OCI-LY7 (cell line): ENCODE measurements around the gene SERTAD3. TPM values are rescaled to one million over a fixed set of nuclear protein-coding genes. Genes with fewer than 3 reads are reported as not detected.

Experiments used
- BruUV-seq: library from RNA; stranded (reverse); fragments of 400-500 nt; replicated peaks from 2 replicates; lab custom pipeline; 2021; lab: Mats Ljungman, UMichigan
- CTCF ChIA-PET: fragments of 300-600 bp; sonication (Branson Sonifier 250); formaldehyde crosslinking; loops from one replicate; lab custom pipeline; 2022; ENCODE audit warnings: antibody characterized with exemption; ENCODE audit not compliant: unreplicated experiment; lab: Charles Lee
- POLR2A ChIA-PET: fragments of 300-600 bp; sonication (Branson Sonifier 250); formaldehyde crosslinking; loops from one replicate; lab custom pipeline; 2022; ENCODE audit warnings: antibody characterized with exemption; lab: Charles Lee
- DNase-seq: peaks from one replicate; pipeline ENCODE4 v3.0.0-alpha.2; 2015; ENCODE audit warnings: low spot score
- H2AFZ ChIP-seq: fragments of 200-600 bp; sonication (generic), shearing (Covaris generic); 2 replicates; pipeline ENCODE4 v1.6.1; 2014; ENCODE audit warnings: mild to moderate bottlenecking, antibody characterized with exemption, low read length, moderate library complexity
- H3K27ac ChIP-seq: fragments of 200-600 bp; sonication (generic); 2 replicates; pipeline ENCODE4 v1.5.1; 2014; ENCODE audit warnings: mixed run types, low read depth, mild to moderate bottlenecking, moderate library complexity, low read length, inconsistent platforms; ENCODE audit not compliant: poor library complexity, severe bottlenecking
- H3K36me3 ChIP-seq: fragments of 200-600 bp; sonication (generic); 2 replicates; pipeline ENCODE4 v1.6.1; 2014; ENCODE audit warnings: mild to moderate bottlenecking, antibody characterized with exemption, low read length, moderate library complexity, mixed read lengths; ENCODE audit not compliant: insufficient read depth
- H3K4me1 ChIP-seq: fragments of 200-600 bp; sonication (generic); 2 replicates; pipeline ENCODE4 v1.5.1; 2014; ENCODE audit warnings: mild to moderate bottlenecking, low read length; ENCODE audit not compliant: insufficient read depth, poor library complexity, severe bottlenecking
- H3K4me2 ChIP-seq: fragments of 200-600 bp; sonication (generic); 2 replicates; pipeline ENCODE4 v1.6.1; 2014; ENCODE audit warnings: mild to moderate bottlenecking, low read length
- H3K4me3 ChIP-seq: fragments of 200-600 bp; sonication (generic); 2 replicates; pipeline ENCODE4 v1.5.1; 2014; ENCODE audit warnings: mild to moderate bottlenecking, low read depth, low read length; ENCODE audit not compliant: poor library complexity, severe bottlenecking
- H3K79me2 ChIP-seq: fragments of 200-600 bp; sonication (generic); 2 replicates; pipeline ENCODE4 v1.6.1; 2016; ENCODE audit warnings: low read depth, mild to moderate bottlenecking, low read length, moderate library complexity, mixed read lengths; ENCODE audit not compliant: insufficient read depth
- H3K9me2 ChIP-seq: fragments of 200-600 bp; sonication (generic); 2 replicates; pipeline ENCODE4 v1.6.1; 2016; ENCODE audit warnings: mild to moderate bottlenecking, low read length, mixed read lengths; ENCODE audit not compliant: insufficient read depth
- H3K9me3 ChIP-seq: fragments of 200-600 bp; sonication (generic); 2 replicates; pipeline ENCODE4 v1.6.1; 2014; ENCODE audit warnings: mild to moderate bottlenecking, mixed run types, low read length, mixed read lengths
- H4K20me1 ChIP-seq: fragments of 200-600 bp; sonication (generic); 2 replicates; pipeline ENCODE4 v1.6.1; 2014; ENCODE audit warnings: mild to moderate bottlenecking, antibody characterized with exemption, low read length, moderate library complexity, mixed read lengths; ENCODE audit not compliant: insufficient read depth
- EZH2phosphoT487 ChIP-seq: fragments of 200-600 bp; sonication (generic); IDR thresholded peaks from 2 replicates; pipeline ENCODE4 v1.6.1; 2018; ENCODE audit warnings: low read depth, borderline replicate concordance, mild to moderate bottlenecking, mixed run types, antibody characterized with exemption, low read length, moderate library complexity, mixed read lengths
- intact Hi-C: fragments of 100-400 bp; cut with micrococcal nuclease; formaldehyde crosslinking; loops from one replicate; pipeline ENCODE4 v1.10.0; 2022; ENCODE audit not compliant: unreplicated experiment
- small RNA-seq: library from RNA; depleted of rRNA; stranded (forward); fragments of <200 nt; gene quantifications from one replicate; pipeline ENCODE3, GENCODE V24; 2014
- total RNA-seq, 2 experiments: library from RNA; depleted of rRNA in 1 of 2; stranded (reverse); fragments of >200 nt in 1 of 2; shearing (Covaris generic) in 1 of 2; gene quantifications; 2 replicates each; pipeline ENCODE4 v1.2.3, GENCODE V29; 2014 to 2022
- TF ChIP-seq, protein P1 (sequence below): fragments of 200-600 bp; sonication (generic); conservative IDR thresholded peaks from 2 replicates; pipeline ENCODE4 v1.5.1; 2014; ENCODE audit warnings: mild to moderate bottlenecking, antibody characterized with exemption, low read length, moderate library complexity, mixed read lengths

Gene SERTAD3
- total RNA-seq, 2 experiments from 2014 or later, result 12.2 to 18.6 TPM

- peak; percentile 51 for DNase-seq
- H3K27ac ChIP-seq, result no peak overlapping the region
- no peak overlapping the region for H2AFZ ChIP-seq
- no peaks in the 10 kb centered on the region for H3K36me3 ChIP-seq
- POLR2A ChIA-PET, result no interaction called here
- BruUV-seq, result no TSS peak
- CTCF ChIA-PET, result no interaction called here
- H4K20me1 ChIP-seq, result no peaks in the 10 kb centered on the region
- H3K79me2 ChIP-seq, result no peaks in the 10 kb centered on the region
- no peak for TF ChIP-seq EZH2phosphoT487
- TF ChIP-seq, protein P1, sequence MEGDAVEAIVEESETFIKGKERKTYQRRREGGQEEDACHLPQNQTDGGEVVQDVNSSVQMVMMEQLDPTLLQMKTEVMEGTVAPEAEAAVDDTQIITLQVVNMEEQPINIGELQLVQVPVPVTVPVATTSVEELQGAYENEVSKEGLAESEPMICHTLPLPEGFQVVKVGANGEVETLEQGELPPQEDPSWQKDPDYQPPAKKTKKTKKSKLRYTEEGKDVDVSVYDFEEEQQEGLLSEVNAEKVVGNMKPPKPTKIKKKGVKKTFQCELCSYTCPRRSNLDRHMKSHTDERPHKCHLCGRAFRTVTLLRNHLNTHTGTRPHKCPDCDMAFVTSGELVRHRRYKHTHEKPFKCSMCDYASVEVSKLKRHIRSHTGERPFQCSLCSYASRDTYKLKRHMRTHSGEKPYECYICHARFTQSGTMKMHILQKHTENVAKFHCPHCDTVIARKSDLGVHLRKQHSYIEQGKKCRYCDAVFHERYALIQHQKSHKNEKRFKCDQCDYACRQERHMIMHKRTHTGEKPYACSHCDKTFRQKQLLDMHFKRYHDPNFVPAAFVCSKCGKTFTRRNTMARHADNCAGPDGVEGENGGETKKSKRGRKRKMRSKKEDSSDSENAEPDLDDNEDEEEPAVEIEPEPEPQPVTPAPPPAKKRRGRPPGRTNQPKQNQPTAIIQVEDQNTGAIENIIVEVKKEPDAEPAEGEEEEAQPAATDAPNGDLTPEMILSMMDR, result peak; percentile 63
- no peaks in the 10 kb centered on the region for H3K9me2 ChIP-seq
- H3K9me3 ChIP-seq, result no peaks in the 10 kb centered on the region
- H3K4me1 ChIP-seq, result no peaks in the 10 kb centered on the region
- H3K4me2 ChIP-seq, result no peak overlapping the region
- intact Hi-C loops, result loop anchor here (1.0 kb wide), 1 partner anchor 51 kb away; the partner anchor contains the start of gene SERTAD3
- H3K4me3 ChIP-seq, result no peak overlapping the region
These were observed 51.1 kb downstream of the SERTAD3 start for GRCh38 chr19:40392894-40393517.

DNA sequence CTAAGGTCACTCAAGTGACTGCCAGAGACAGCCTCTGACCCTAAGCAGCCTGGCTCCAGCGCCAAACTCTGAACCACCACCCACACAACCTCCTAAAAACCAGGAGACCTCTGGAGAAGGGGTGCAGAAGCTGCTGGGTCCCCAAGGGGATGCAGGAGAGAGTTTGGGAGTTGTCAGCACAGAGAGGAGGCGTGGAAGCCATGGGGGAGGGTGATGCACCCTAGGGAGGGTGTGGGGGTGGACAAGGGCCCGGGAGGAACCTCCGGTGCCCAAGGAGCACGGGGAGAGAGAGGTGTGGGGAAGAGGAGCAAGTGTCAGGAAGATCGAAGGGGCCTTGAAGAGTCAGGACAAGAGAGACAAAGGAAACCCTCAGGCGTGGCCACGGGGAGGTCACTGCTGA, 52.0 kb downstream of the SERTAD3 start:
- intact Hi-C loops, result no loop called here
- H3K27ac ChIP-seq, result no peak overlapping the region
- H3K4me1 ChIP-seq, result no peaks in the 10 kb centered on the region
- POLR2A ChIA-PET, result no interaction called here
- H3K79me2 ChIP-seq, result no peaks in the 10 kb centered on the region
- no peaks in the 10 kb centered on the region for H3K9me3 ChIP-seq
- H3K36me3 ChIP-seq, result no peaks in the 10 kb centered on the region
- H3K4me2 ChIP-seq, result no peak overlapping the region
- CTCF ChIA-PET, result no interaction called here
- H4K20me1 ChIP-seq, result no peaks in the 10 kb centered on the region
- TF ChIP-seq, protein P1, result no peak
- no peak for TF ChIP-seq EZH2phosphoT487
- no peak overlapping the region for H3K4me3 ChIP-seq
- no TSS peak for BruUV-seq
- no peaks in the 10 kb centered on the region for H3K9me2 ChIP-seq
- no peak overlapping the region for H2AFZ ChIP-seq
- no peak for DNase-seq

Small RNA genes within 50 kb of the gene (small RNA-seq; reads per million reads assigned to genes)
- gene RF00017, result not detected

Other genes with a start within 250 kb of the SERTAD3 start
- gene TTC9B, start 226.0 kb downstream of the SERTAD3 start, total RNA-seq (2014; rRNA removed; shearing (Covaris generic)), result not detected in 2 replicates
- not detected in 2 replicates for gene TTC9B, start 226.0 kb downstream of the SERTAD3 start, total RNA-seq (2022)
- gene CCNP, start 217.6 kb downstream of the SERTAD3 start, total RNA-seq (2014; rRNA removed; shearing (Covaris generic)), result 0.54 and 0.59 TPM in 2 replicates
- 0.48 and 0.61 TPM in 2 replicates for gene CCNP, start 217.6 kb downstream of the SERTAD3 start, total RNA-seq (2022)
- 97.8 and 116 TPM in 2 replicates for gene AKT2, start 159.0 kb downstream of the SERTAD3 start, total RNA-seq (2014; rRNA removed; shearing (Covaris generic))
- gene AKT2, start 159.0 kb downstream of the SERTAD3 start, total RNA-seq (2022), result 192 and 197 TPM in 2 replicates
- gene C19orf47, start 95.9 kb downstream of the SERTAD3 start, total RNA-seq (2014; rRNA removed; shearing (Covaris generic)), result 10.0 and 15.6 TPM in 2 replicates
- gene C19orf47, start 95.9 kb downstream of the SERTAD3 start, total RNA-seq (2022), result 28.9 and 33.8 TPM in 2 replicates
- 84.0 and 109 TPM in 2 replicates for gene PLD3, start 95.6 kb downstream of the SERTAD3 start, total RNA-seq (2014; rRNA removed; shearing (Covaris generic))
- gene PLD3, start 95.6 kb downstream of the SERTAD3 start, total RNA-seq (2022), result 111 and 114 TPM in 2 replicates
- not detected in 2 replicates for gene HIPK4, start 54.2 kb downstream of the SERTAD3 start, total RNA-seq (2014; rRNA removed; shearing (Covaris generic))
- not detected in 2 replicates for gene HIPK4, start 54.2 kb downstream of the SERTAD3 start, total RNA-seq (2022)
- gene PRX, start 31.0 kb downstream of the SERTAD3 start, total RNA-seq (2014; rRNA removed; shearing (Covaris generic)), result 1.8 and 2.2 TPM in 2 replicates
- 4.0 and 4.9 TPM in 2 replicates for gene PRX, start 31.0 kb downstream of the SERTAD3 start, total RNA-seq (2022)
- gene SERTAD1, start 18.3 kb downstream of the SERTAD3 start, total RNA-seq (2014; rRNA removed; shearing (Covaris generic)), result 5.0 and 5.7 TPM in 2 replicates
- 5.5 and 6.1 TPM in 2 replicates for gene SERTAD1, start 18.3 kb downstream of the SERTAD3 start, total RNA-seq (2022)
- 46.0 and 48.5 TPM in 2 replicates for gene BLVRB, start 21.4 kb upstream of the SERTAD3 start, total RNA-seq (2014; rRNA removed; shearing (Covaris generic))
- gene BLVRB, start 21.4 kb upstream of the SERTAD3 start, total RNA-seq (2022), result 40.3 and 45.0 TPM in 2 replicates
- gene SPTBN4, start 22.7 kb upstream of the SERTAD3 start, total RNA-seq (2014; rRNA removed; shearing (Covaris generic)), result 2.2 and 6.3 TPM in 2 replicates
- 3.3 and 4.1 TPM in 2 replicates for gene SPTBN4, start 22.7 kb upstream of the SERTAD3 start, total RNA-seq (2022)
- 42.0 and 49.4 TPM in 2 replicates for gene SHKBP1, start 132.5 kb upstream of the SERTAD3 start, total RNA-seq (2014; rRNA removed; shearing (Covaris generic))
- gene SHKBP1, start 132.5 kb upstream of the SERTAD3 start, total RNA-seq (2022), result 115 and 130 TPM in 2 replicates
- gene LTBP4, start 157.0 kb upstream of the SERTAD3 start, total RNA-seq (2014; rRNA removed; shearing (Covaris generic)), result 22.1 and 44.5 TPM in 2 replicates
- 108 and 121 TPM in 2 replicates for gene LTBP4, start 157.0 kb upstream of the SERTAD3 start, total RNA-seq (2022)
- gene NUMBL, start 246.3 kb upstream of the SERTAD3 start, total RNA-seq (2014; rRNA removed; shearing (Covaris generic)), result 4.1 and 4.9 TPM in 2 replicates
- 7.1 and 8.9 TPM in 2 replicates for gene NUMBL, start 246.3 kb upstream of the SERTAD3 start, total RNA-seq (2022)